ENCODE results near the gene ACTL6B.

DNA sequence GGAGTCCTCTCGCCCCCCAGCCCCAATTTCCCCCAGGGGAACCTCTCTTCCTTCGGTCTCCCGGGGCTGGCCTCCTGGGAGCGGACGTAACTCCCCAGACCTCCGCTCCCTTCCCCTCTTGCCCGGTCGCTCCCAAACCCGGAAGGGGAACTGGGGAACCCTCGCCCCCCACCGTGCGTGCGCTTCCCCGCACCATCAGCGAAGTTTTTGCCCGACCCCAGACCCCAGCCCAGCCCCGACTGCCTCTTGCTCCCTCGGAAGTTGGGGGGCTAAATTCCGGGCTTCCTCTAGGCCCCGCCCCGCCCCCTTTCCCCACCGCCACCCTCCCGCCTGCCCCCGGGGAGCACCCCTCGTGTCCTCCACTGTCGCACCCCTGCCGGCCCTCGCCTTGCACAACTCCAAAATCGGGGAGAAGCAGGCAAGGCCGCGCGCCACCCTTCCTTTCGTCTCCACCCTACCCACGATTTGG lies 17.7 kb upstream of the ACTL6B start:
- TF ChIP-seq TAF1 (IDR thresholded peaks at IDR 0.05; ENCODE audit: low read depth, low read length) (no peak), SPI1 (IDR thresholded peaks at IDR 0.05; ENCODE audit: low read depth, low read length) (0 out of 2 replicates have a peak, but pooled peaks have one; percentile 16), POLR2A (IDR thresholded peaks at IDR 0.05; ENCODE audit: low read depth, low read length) (no peak), POLR2AphosphoS5 (IDR thresholded peaks at IDR 0.05; ENCODE audit: low read depth, low read length) (no peak)

All from GM12891 (cell line).